ENCODE results near the gene TBX2. TPM values are rescaled to one million over a fixed set of nuclear protein-coding genes. Genes with fewer than 3 reads are reported as not detected.
A peak's percentile ranks its signal among the peaks of the same experiment; 100 is the strongest.

TBX2 gene
- total and polyA plus RNA-seq, 2 of the 13 experiments (the other 11 are each of a cell fraction or from before 2014, with no cell fraction given) = 2.8 to 15.3 TPM

- TF ChIP-seq ZNF629 (CRISPR knock-in tag; conservative IDR thresholded peaks at IDR 0.05) (no peak), ZNF460 (CRISPR knock-in tag; IDR thresholded peaks at IDR 0.05; ENCODE audit: borderline replicate concordance) (no peak), ISL2 (CRISPR knock-in tag; IDR thresholded peaks at IDR 0.05) (no peak), HNRNPL (IDR thresholded peaks at IDR 0.05; ENCODE audit: low read depth, low read length) (0 out of 2 replicates have a peak, but pooled peaks have one; percentile 7), DNMT1 (CRISPR knock-in tag; IDR thresholded peaks at IDR 0.05) (no peak), ZFY (CRISPR knock-in tag; IDR thresholded peaks at IDR 0.05) (peak; percentile 38; the same call in 1 of the 2 replicates), SMAD1 (CRISPR knock-in tag; IDR thresholded peaks at IDR 0.05; ENCODE audit: borderline replicate concordance, low read depth) (no peak), ZNF773 (CRISPR knock-in tag; IDR thresholded peaks at IDR 0.05; ENCODE audit: borderline replicate concordance) (no peak), ZNF839 (CRISPR knock-in tag; IDR thresholded peaks at IDR 0.05; ENCODE audit: borderline replicate concordance) (no peak), MIER3 (CRISPR knock-in tag; IDR thresholded peaks at IDR 0.05; ENCODE audit: borderline replicate concordance) (no peak), MXD4 (CRISPR knock-in tag; IDR thresholded peaks at IDR 0.05) (no peak), ZNF691 (CRISPR knock-in tag; IDR thresholded peaks at IDR 0.05; ENCODE audit: borderline replicate concordance, low read depth) (no peak), E2F2 (CRISPR knock-in tag; IDR thresholded peaks at IDR 0.05; ENCODE audit: borderline replicate concordance) (no peak), PRDM4 (CRISPR knock-in tag; IDR thresholded peaks at IDR 0.05; ENCODE audit: borderline replicate concordance) (no peak), ETV5 (CRISPR knock-in tag; IDR thresholded peaks at IDR 0.05; ENCODE audit: borderline replicate concordance) (no peak), ZNF577 (CRISPR knock-in tag; IDR thresholded peaks at IDR 0.05; ENCODE audit: borderline replicate concordance, low read depth) (no peak), SRY (CRISPR knock-in tag; IDR thresholded peaks at IDR 0.05) (no peak), SP4 (CRISPR knock-in tag; IDR thresholded peaks at IDR 0.05) (no peak), ZNF484 (CRISPR knock-in tag; IDR thresholded peaks at IDR 0.05; ENCODE audit: borderline replicate concordance, low read depth) (0 out of 2 replicates have a peak, but pooled peaks have one; percentile 62), ZIK1 (CRISPR knock-in tag; IDR thresholded peaks at IDR 0.05; ENCODE audit: borderline replicate concordance, low read depth) (no peak), ATF3 (CRISPR knock-in tag; IDR thresholded peaks at IDR 0.05) (no peak), ZBTB26 (CRISPR knock-in tag; IDR thresholded peaks at IDR 0.05; ENCODE audit: borderline replicate concordance) (no peak), ARNT (IDR thresholded peaks at IDR 0.05) (no peak), MYNN (CRISPR knock-in tag; IDR thresholded peaks at IDR 0.05; ENCODE audit: low read depth) (no peak)
These were observed 55.8 kb downstream of the TBX2 start (continued) for GRCh38 chr17:61455324-61456060.
